Uterus (tissue), 2 donors: ENCODE measurements around the gene B3GNT9.

Experiments
- POLR2A ChIP-seq, 2 donors: fragments of 450-650 bp; IDR thresholded peaks; one replicate each; pipeline ENCODE4 v1.6.1; 2016; ENCODE audit warnings: antibody characterized with exemption in 2 of 2, mild to moderate bottlenecking in 1 of 2, moderate library complexity in 1 of 2
- TF ChIP-seq, protein P1 (sequence below), 4 experiments: fragments of 200-600 bp in 2 of 4; fragments of 450-650 bp in 2 of 4; sonication (generic) in 2 of 4; IDR thresholded peaks; one replicate each; pipeline ENCODE4 v1.5.1; 2016 to 2019; ENCODE audit warnings: antibody characterized with exemption in 4 of 4, mild to moderate bottlenecking in 2 of 4, moderate library complexity in 1 of 4

DNA sequence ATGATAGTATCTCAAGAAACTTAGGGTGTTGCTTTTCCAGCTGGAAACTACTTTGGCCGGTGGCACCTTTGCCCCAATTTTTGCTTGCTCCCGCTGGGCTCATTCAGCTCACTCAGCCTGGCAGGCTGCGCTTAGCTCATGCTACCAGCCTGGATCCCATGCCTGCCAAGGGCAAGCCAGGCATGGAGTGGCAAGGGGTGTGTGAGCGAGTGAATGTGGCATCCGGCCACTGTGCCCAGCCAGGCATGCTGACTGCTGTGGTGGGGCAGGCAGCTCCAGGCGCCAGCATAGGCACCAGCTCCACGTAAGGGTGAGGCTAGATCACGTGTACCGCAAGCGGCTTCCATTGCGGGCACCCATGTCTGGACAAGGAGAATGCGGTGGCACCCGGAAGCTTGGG lies 9.4 kb downstream of the B3GNT9 start:
- TF ChIP-seq, protein P1, sequence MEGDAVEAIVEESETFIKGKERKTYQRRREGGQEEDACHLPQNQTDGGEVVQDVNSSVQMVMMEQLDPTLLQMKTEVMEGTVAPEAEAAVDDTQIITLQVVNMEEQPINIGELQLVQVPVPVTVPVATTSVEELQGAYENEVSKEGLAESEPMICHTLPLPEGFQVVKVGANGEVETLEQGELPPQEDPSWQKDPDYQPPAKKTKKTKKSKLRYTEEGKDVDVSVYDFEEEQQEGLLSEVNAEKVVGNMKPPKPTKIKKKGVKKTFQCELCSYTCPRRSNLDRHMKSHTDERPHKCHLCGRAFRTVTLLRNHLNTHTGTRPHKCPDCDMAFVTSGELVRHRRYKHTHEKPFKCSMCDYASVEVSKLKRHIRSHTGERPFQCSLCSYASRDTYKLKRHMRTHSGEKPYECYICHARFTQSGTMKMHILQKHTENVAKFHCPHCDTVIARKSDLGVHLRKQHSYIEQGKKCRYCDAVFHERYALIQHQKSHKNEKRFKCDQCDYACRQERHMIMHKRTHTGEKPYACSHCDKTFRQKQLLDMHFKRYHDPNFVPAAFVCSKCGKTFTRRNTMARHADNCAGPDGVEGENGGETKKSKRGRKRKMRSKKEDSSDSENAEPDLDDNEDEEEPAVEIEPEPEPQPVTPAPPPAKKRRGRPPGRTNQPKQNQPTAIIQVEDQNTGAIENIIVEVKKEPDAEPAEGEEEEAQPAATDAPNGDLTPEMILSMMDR (IDR thresholded peaks at IDR 0.05) = no peak
- no peak for TF ChIP-seq POLR2A (IDR thresholded peaks at IDR 0.05)
